Measurements from ENCODE around the gene NRXN3. TPM values are rescaled to one million over a fixed set of nuclear protein-coding genes. Genes with fewer than 3 reads are reported as not detected.

Gene NRXN3
- total and polyA plus RNA-seq, 2 donors (not counting 1 experiment from before 2014, with no cell fraction given): not detected

- no peaks in the 10 kb centered on the region for H3K36me3 ChIP-seq (replicated peaks in 1 of 2; ENCODE audit: control extremely low read depth in 1 of 2, control insufficient read depth in 1 of 2, extremely low read depth in 1 of 2, insufficient read depth in 2 of 2, low read length in 1 of 2)
- no peaks in the 10 kb centered on the region for H3K9me3 Mint-ChIP-seq (ENCODE audit: insufficient read depth)
- no peak for DNase-seq
- TF ChIP-seq CTCF (IDR thresholded peaks at IDR 0.05) (no peak), EZH2 (IDR thresholded peaks at IDR 0.05; ENCODE audit: borderline replicate concordance, insufficient read depth, low read depth, low read length, poor library complexity, severe bottlenecking) (no peak)
- H3K27ac Mint-ChIP-seq: no peak overlapping the region
- no peaks in the 10 kb centered on the region for H3K4me1 Mint-ChIP-seq
- no peak for ATAC-seq (ENCODE audit: low read depth)
- ChIA-PET POLR2A (no interaction called here), CTCF (interaction anchor here (0.5 kb wide), 1 partner anchor 57 kb away, joined by 4 read pairs; no protein-coding TSS in a partner anchor)
- H3K79me2 ChIP-seq (ENCODE audit: control insufficient read depth, insufficient read depth, low read length): no peaks in the 10 kb centered on the region
- H3K4me2 ChIP-seq (replicated peaks; ENCODE audit: low read depth, low read length, poor library complexity, severe bottlenecking): no peak overlapping the region
- no peak overlapping the region for H3K9ac ChIP-seq (ENCODE audit: low read length)
- no peak overlapping the region for H3K27ac ChIP-seq (ENCODE audit: low read length in 2 of 2)
- no peaks in the 10 kb centered on the region for H3K27me3 Mint-ChIP-seq
- no peaks in the 10 kb centered on the region for H3K4me1 ChIP-seq (ENCODE audit: control insufficient read depth in 2 of 2, insufficient read depth in 2 of 2, low read length in 2 of 2)
- H3K9me3 ChIP-seq (ENCODE audit: control extremely low read depth in 1 of 3, control insufficient read depth in 2 of 3, insufficient read depth in 1 of 3, low read length in 2 of 3): no peaks in the 10 kb centered on the region
- H2AFZ ChIP-seq (ENCODE audit: insufficient read depth, low read depth, low read length, poor library complexity, severe bottlenecking): no peak overlapping the region
- 100% methylated on average over 1 of the region's 1 CpG for WGBS (ENCODE audit: insufficient coverage)
- H3K4me3 Mint-ChIP-seq: no peak overlapping the region
- H3K27me3 ChIP-seq (replicated peaks in 1 of 4; ENCODE audit: control extremely low read depth in 1 of 4, control insufficient read depth in 3 of 4, insufficient read depth in 4 of 4, low read length in 3 of 4): no peaks in the 10 kb centered on the region
- H3K4me3 ChIP-seq (ENCODE audit: control extremely low read depth in 1 of 5, extremely low read depth in 1 of 5, insufficient read depth in 1 of 5, low read depth in 2 of 5, low read length in 4 of 5): no peak overlapping the region
- intact Hi-C loops (cut with micrococcal nuclease): no loop called here
- no peaks in the 10 kb centered on the region for H4K20me1 ChIP-seq (ENCODE audit: control insufficient read depth, insufficient read depth, low read length, poor library complexity, severe bottlenecking)
These were observed 1666.4 kb downstream of the NRXN3 start for GRCh38 chr14:79836577-79836976.

GRCh38 chr14:79837699-79838098 is 1667.5 kb downstream of the NRXN3 start:
- H3K9ac ChIP-seq (ENCODE audit: low read length): no peak overlapping the region
- TF ChIP-seq CTCF (IDR thresholded peaks at IDR 0.05): no peak
- TF ChIP-seq EZH2 (IDR thresholded peaks at IDR 0.05; ENCODE audit: borderline replicate concordance, insufficient read depth, low read depth, low read length, poor library complexity, severe bottlenecking): no peak
- H2AFZ ChIP-seq (ENCODE audit: insufficient read depth, low read depth, low read length, poor library complexity, severe bottlenecking): no peak overlapping the region
- H4K20me1 ChIP-seq (ENCODE audit: control insufficient read depth, insufficient read depth, low read length, poor library complexity, severe bottlenecking): no peaks in the 10 kb centered on the region
- intact Hi-C loops (cut with micrococcal nuclease): no loop called here
- H3K79me2 ChIP-seq (ENCODE audit: control insufficient read depth, insufficient read depth, low read length): no peaks in the 10 kb centered on the region
- no peak overlapping the region for H3K4me3 ChIP-seq (ENCODE audit: control extremely low read depth in 1 of 5, extremely low read depth in 1 of 5, insufficient read depth in 1 of 5, low read depth in 2 of 5, low read length in 4 of 5)
- H3K27me3 Mint-ChIP-seq: no peaks in the 10 kb centered on the region
- no peak for DNase-seq
- H3K36me3 ChIP-seq (replicated peaks in 1 of 2; ENCODE audit: control extremely low read depth in 1 of 2, control insufficient read depth in 1 of 2, extremely low read depth in 1 of 2, insufficient read depth in 2 of 2, low read length in 1 of 2): no peaks in the 10 kb centered on the region
- no peak overlapping the region for H3K27ac Mint-ChIP-seq
- POLR2A ChIA-PET: no interaction called here
- no peaks in the 10 kb centered on the region for H3K27me3 ChIP-seq (replicated peaks in 1 of 4; ENCODE audit: control extremely low read depth in 1 of 4, control insufficient read depth in 3 of 4, insufficient read depth in 4 of 4, low read length in 3 of 4)
- no peaks in the 10 kb centered on the region for H3K9me3 ChIP-seq (ENCODE audit: control extremely low read depth in 1 of 3, control insufficient read depth in 2 of 3, insufficient read depth in 1 of 3, low read length in 2 of 3)
- no peaks in the 10 kb centered on the region for H3K9me3 Mint-ChIP-seq (ENCODE audit: insufficient read depth)
- no peak overlapping the region for H3K4me3 Mint-ChIP-seq
- CTCF ChIA-PET: no interaction called here
- H3K4me1 Mint-ChIP-seq: no peaks in the 10 kb centered on the region
- no peak overlapping the region for H3K4me2 ChIP-seq (replicated peaks; ENCODE audit: low read depth, low read length, poor library complexity, severe bottlenecking)
- 64% methylated on average over 1 of the region's 2 CpGs for WGBS (ENCODE audit: insufficient coverage)
- no peak overlapping the region for H3K27ac ChIP-seq (ENCODE audit: low read length in 2 of 2)
- H3K4me1 ChIP-seq (ENCODE audit: control insufficient read depth in 2 of 2, insufficient read depth in 2 of 2, low read length in 2 of 2): no peaks in the 10 kb centered on the region
- ATAC-seq (ENCODE audit: low read depth): no peak
